Stimulated activated CD8-positive, alpha-beta memory T cell treated with anti-CD3 and anti-CD28 coated beads, Interleukin-2, amount 100 ng/mL, for 48 hours (primary cell): Measurements from ENCODE around the gene LTC4S.
"Not testable (repeated sequence)": the region's sequence is repeated elsewhere in the genome, so short reads cannot be mapped to it uniquely, and the experiment has no call there.

Source experiments
- DNase-seq, 2 donors: peaks; one replicate each; pipeline ENCODE4 v3.0.0-alpha.2; 2020; ENCODE audit warnings: low read depth in 2 of 2

The LTC4S gene

DNA sequence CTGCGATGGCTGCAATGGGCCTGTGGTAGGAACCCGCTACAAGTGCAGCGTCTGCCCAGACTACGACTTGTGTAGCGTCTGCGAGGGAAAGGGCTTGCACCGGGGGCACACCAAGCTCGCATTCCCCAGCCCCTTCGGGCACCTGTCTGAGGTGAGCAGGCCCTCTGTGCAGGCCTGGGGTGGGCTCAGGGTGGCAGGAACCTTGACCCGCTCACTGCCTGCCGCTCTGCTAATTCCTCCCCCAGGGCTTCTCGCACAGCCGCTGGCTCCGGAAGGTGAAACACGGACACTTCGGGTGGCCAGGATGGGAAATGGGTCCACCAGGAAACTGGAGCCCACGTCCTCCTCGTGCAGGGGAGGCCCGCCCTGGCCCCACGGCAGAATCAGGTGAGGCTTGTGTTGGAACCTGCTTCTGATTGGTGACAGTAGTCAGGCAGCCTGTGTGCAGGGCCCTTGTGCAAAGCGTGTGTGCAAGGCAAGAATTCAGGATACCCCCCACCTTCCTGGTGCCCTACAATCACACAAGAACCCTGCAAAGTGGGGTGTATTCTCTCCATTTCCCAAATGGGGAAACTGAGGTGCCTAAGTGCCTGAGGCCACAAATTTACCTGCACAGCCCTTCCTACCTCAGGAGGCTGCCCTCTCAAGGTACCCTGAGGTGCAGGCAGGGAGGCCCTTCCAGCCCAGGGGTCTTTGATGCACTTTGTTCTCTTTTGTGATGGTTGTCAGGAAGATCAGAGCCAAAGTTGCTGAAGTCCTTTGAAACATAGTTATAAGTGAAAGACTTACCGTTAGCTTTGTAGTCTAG lies 30.4 kb downstream of the LTC4S start:
- no peak for DNase-seq

DNA sequence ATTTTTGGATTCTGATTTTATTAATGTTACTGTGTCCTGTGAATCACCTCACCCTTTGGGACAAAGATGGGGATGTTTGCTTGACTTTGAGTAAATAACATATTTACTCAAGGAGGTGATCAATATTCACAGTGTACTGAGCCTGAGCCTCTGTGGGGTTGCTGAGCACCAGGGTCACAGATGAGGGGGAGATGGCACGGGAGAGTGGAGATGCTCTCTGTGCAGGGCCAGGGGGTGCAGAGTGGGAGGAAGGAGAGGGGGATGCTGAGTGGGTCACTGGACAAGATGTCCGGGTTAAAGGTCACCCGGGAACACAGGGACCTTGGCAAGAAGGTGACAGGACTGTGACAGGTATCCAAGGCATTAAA lies 30.9 kb downstream of the LTC4S start:
- no peak for DNase-seq

DNA sequence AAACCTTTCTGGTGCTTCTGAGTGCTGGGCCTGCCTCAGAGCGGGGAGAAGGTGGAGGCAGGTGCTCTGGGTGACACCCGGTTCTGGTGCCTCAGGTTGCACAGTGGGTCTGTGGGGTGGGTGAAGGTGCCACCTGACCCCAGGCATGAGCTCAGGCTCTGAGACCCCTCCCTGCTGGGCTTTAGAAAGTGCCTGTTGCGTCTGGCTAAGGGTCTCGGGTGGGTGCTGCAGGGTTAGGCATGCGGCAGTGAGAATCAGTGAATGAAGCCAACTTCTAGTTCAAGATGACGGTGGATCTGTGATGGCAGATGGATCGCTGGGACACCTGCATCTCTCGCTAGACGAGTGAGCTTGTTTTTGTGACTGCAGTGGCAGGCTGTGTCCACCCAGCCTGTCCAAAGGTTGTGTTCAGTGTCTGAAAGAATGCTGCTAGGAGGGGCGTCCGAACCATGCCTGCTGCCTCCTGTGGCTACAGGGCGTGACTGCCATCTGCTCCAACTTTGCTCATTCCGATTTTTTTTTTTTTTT lies 31.9 kb downstream of the LTC4S start:
- DNase-seq = no peak

DNA sequence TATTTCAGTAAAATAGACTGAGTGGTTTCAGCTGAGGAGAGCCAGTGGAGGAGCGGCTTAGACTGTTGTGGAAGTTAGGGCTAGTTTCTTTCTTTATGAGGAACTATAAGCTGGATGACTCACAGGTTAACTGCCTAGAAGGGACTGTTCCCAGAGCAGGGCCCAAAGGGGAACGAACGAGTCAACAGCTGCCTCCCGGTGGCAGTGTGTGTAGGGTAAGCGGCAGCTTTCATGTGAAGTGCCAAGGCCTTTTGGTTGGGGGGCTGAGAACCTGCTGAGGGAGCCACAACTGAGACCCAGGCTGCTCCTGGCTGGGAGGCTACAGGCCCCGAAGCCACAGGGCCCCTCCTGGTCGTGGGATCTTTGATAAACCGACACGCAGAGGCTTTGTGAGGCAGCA lies 33.9 kb downstream of the LTC4S start:
- DNase-seq = no peak

DNA sequence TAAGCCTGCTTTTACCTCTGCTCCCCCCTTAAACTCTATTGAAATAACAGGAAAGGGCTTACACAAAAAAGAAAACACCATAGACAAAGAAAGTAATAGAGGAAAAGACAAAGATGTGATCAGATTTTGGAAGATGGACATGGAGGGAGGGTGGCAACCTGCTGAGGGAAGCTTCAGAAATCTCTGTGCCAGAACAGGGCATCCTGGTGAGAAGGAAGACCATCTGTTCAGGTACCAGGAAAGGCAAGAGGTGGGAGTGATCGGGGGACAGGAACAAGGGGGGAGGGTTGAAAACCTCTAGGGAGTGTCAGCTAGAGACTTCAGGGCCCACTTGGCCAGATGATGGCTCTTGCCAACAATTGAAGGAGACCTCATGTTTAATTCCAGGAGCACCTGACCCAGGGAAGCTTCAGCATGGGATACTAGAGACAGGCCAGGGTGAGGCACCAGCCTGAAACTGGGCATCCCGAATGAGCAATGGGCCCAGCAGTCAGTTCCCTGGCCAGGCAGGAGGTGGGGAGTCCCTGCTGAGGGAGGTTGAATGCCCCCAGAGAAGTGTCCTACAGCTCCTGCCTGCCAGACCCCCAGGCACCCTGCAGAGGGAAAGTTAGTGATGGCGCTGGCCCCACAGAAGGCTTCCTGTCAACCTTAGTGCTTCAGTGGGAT lies 35.1 kb downstream of the LTC4S start:
- no peak for DNase-seq

DNA sequence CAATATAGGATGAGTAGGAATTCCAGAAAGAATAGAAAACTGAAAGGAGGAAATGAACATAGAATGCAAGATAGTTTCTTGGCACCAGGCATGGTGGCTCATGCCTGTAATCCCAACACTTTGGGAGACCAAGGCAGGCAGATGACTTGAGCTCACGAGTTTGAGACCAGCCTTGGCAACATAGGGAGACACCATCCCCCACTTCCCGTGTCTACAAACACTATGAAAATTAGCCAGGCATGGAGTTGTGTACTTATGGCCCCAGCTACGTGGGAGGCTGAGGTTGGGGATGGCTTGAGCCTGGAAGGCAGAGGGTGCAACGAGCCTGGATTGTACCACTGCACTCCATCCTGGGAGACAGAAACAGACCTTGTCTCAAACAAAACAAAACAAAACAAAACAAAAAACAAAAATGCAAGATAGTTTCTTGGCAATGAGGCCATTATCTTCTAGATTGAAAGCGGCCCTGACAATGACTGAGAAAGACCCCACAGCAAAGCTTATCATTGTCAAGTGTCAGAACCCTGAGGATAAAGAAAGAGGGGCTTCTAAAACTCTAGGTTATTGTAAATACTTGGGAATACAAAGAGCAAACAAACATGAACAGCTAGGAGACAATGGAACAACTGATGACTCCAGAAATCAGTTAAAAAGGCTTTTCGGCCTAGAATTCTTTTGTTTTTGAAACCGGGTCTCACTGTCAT lies 36.1 kb downstream of the LTC4S start:
- DNase-seq = no peak

DNA sequence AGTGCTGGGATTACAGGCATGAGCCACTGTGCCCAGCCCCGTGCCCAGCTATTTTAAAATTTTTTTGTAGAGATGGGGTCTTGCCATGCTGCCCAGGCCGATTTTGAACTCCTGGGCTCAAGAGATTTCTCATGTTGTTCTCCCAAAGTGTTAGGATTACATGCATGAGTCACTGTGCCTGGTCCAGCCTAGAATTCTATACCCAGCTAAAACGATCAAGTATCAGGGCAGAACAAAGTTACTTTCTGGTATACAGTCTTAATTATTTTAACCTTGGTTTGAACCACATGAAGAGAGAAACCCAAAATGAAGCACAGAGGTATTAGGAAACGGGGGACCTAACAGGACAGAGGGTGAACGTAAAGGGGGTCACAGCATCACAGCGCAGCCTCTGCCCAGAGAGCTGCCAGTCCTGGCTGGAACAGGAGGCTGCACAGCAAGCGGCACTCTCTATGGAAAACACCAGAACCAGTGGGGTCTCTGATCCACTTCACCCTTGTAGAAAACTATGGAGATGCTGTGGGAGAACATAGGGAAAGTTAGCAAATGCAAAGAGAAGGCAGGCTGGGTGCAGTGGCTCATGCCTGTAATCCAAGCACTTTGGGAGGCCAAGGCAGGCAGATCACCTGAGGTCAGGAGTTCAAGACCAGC lies 37.2 kb downstream of the LTC4S start:
- no peak for DNase-seq

DNA sequence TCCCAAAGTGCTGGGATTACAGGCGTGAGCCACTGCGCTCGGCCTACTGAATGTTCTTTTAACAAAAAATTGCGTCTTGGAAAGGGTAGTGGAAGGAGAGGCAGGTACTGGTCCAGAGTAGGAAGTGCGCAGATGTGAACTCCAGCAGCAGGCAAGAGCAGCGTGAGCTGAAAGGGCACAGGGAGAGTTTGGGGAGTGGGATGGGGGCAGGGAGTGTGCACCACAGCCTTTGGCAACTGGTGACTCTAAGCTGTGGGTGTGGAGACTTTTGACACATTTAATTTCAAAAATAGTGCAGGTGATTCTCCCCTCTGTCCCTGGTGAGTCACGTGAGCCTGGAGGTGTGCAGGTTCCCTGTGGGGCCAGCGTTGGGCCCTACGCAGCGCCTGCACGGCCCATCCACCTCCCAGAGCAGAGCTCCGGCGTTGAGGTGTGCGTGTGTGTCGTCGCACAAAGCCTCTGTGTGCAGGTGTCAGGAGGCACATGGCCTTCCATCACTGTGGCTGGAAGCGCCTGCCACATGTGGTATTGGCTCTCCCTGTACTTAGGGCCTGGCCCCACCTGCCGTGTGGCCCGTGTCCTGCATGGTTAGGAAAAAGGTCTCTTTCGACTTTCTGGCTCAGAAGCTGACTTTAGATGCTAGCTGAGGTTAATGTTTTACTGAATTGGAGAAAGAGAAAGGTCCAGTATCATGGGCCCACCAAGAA lies 38.4 kb downstream of the LTC4S start:
- no peak for DNase-seq

DNA sequence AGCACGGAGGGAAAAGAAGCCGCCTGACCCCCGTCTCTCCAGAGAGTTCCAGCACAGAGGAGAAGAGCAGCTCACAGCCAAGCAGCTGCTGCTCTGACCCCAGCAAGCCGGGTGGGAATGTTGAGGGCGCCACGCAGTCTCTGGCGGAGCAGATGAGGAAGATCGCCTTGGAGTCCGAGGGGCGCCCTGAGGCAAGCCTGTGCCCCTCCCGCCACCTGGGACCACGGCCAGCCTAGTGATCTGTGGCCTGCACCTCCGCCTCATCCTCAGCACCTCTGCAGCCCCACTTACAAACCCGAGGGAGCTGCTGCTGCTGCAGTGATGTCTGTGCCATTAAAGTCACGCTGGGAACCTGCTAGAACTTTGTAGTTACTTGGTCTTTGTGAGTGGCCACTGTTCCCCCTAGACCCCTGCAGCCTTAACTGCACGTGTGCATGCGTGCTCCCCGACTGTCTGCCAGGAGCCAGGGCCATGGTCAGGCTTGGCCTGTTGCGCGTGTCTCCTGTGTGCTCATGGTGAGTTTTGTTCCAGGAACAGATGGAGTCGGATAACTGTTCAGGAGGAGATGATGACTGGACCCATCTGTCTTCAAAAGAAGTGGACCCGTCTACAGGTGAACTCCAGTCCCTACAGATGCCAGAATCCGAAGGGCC lies 39.4 kb downstream of the LTC4S start:
- DNase-seq = no peak

DNA sequence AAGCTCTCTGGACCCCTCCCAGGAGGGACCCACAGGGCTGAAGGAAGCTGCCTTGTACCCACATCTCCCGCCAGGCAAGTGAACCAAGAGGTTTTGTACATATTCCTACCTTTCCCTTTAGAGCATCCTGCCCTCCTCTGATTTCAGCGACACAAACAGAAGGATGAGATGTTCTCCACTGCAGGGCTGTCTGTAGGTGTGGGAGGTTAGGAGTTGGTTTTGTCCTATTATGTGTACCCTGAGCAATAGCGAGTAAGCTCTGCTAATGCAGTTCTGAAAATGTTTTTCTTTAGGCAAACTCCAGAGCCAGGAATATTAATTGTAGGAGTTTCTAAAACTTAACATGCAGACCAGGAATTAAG lies 39.9 kb downstream of the LTC4S start:
- no peak for DNase-seq

DNA sequence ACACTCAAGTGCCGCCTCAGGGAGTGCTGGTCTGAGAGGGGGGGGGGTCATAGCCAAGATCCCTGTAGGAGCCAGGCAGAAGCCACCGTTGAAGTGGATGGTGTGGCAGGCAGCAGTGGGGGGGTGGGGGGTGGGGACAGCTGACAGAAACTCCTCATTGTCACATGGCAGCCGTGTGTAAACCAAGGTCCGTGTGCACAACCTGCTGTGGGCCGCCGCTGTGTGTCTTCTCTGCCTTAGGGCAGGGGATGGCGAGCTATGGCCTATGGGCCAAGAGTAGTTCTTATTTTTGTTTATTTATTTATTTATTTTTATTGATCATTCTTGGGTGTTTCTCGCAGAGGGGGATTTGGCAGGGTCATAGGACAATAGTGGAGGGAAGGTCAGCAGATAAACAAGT lies 40.3 kb downstream of the LTC4S start:
- no peak for DNase-seq

DNA sequence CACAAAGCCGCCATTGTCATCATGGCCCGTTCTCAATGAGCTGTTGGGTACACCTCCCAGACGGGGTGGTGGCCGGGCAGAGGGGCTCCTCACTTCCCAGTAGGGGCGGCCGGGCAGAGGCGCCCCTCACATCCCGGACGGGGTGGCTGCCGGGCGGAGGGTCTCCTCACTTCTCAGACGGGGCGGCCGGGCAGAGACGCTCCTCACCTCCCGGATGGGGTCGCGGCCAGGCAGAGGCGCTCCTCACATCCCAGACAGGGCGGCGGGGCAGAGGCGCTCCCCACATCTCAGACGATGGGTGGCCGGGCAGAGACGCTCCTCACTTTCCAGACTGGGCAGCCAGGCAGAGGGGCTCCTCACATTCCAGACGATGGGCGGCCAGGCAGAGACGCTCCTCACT lies 41.1 kb downstream of the LTC4S start:
- not testable (repeated sequence) for DNase-seq

DNA sequence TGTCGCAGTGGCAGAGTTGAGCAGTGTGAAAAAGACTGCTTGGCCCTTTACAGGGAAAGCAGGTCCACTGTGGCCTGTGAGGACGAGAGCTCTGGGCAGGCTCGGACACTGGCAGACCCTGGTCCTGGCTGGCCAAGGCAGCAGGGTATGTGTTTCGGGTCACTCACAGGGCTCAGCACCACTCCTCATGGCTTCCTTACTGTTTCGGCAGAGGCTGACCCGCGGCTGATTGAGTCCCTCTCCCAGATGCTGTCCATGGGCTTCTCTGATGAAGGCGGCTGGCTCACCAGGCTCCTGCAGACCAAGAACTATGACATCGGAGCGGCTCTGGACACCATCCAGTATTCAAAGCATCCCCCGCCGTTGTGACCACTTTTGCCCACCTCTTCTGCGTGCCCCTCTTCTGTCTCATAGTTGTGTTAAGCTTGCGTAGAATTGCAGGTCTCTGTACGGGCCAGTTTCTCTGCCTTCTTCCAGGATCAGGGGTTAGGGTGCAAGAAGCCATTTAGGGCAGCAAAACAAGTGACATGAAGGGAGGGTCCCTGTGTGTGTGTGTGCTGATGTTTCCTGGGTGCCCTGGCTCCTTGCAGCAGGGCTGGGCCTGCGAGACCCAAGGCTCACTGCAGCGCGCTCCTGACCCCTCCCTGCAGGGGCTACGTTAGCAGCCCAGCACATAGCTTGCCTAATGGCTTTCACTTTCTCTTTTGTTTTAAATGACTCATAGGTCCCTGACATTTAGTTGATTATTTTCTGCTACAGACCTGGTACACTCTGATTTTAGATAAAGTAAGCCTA lies 42.6 kb downstream of the LTC4S start:
- DNase-seq = no peak

DNA sequence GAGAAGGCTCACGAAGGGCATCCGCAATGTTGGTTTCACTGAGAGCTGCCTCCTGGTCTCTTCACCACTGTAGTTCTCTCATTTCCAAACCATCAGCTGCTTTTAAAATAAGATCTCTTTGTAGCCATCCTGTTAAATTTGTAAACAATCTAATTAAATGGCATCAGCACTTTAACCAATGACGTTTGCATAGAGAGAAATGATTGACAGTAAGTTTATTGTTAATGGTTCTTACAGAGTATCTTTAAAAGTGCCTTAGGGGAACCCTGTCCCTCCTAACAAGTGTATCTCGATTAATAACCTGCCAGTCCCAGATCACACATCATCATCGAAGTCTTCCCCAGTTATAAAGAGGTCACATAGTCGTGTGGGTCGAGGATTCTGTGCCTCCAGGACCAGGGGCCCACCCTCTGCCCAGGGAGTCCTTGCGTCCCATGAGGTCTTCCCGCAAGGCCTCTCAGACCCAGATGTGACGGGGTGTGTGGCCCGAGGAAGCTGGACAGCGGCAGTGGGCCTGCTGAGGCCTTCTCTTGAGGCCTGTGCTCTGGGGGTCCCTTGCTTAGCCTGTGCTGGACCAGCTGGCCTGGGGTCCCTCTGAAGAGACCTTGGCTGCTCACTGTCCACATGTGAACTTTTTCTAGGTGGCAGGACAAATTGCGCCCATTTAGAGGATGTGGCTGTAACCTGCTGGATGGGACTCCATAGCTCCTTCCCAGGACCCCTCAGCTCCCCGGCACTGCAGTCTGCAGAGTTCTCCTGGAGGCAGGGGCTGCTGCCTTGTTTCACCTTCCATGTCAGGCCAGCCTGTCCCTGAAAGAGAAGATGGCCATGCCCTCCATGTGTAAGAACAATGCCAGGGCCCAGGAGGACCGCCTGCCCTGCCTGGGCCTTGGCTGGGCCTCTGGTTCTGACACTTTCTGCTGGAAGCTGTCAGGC lies 43.6 kb downstream of the LTC4S start:
- DNase-seq = no peak

DNA sequence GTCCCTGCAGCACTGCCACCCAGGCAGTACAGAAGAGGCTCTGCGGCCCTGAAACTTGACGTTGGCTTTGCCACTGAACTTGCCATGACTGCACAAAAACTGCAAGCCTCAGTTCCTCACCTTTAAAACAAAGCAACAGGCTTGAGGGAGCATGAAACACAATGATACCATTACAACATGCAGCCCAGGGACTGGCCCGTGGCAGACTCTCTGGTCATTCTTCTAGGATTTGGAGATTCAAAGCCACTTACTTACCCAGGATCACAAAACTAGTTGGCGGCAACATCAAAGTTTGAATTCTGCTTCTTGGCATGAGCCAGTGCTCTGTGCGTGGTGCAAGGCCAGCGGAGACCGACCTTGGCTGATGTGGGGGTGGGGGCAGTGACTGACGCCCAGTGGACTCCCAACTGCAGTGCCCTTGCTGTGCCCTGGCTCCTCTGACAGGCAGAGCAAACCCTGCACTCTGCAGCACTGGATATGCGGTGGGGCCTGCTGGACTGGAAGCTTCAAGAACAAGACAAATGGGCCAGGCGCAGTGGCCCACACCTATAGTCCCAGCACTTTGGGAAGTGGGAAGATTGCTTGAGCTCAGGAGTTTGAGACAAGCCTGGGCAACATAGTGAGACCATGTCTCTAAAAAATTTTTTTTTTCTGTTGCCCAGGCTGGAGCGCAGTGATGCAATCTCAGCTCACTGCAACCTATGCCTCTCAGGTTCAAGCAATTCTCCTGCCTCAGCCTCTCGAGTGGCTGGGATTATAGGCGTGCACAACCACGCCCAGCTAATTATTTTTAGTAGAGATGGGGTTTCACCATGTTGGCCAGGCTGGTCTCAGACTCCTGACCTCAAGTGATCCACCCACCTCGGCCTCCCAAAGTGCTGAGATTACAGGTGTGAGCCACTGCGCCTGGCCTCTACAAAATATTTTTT lies 45.8 kb downstream of the LTC4S start:
- DNase-seq = no peak

DNA sequence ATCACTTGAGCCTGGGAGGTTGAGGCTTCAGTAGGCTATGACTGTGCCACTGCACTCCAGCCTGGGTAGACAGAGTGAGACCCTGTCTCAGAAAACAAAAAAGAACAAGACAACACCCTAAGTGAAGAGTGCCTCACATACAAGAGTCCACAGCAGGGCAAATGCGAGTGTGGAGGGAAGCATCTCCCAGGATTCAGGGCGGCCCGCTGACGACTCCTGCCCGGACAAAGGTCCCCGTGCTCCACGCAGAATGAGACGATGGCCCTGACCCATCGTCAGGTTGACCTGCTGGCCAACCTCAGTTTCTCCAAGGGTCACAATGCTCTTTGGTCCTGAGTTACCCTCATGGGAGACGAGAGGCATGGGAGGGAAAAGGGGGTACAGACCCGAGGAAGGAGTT lies 46.5 kb downstream of the LTC4S start:
- no peak for DNase-seq

DNA sequence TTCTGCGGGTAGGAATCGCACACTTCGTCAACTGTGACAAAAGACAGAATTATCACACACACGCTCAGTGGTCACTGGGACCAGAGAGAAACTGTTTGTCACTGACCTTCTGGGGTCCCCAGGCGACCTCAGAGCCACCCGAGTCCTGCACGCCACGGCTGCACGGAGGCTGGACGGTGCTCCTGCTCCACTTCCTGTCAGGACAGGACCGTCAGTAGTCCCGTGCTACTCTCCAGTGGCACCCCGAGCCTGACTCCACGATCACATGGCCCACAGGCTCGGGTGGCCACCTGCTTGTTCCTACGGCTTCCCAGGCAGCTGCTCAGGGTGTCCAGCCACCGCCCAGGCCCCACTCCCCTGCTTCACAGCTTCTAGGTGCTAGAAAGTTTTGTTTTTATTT lies 47.0 kb downstream of the LTC4S start:
- no peak for DNase-seq

DNA sequence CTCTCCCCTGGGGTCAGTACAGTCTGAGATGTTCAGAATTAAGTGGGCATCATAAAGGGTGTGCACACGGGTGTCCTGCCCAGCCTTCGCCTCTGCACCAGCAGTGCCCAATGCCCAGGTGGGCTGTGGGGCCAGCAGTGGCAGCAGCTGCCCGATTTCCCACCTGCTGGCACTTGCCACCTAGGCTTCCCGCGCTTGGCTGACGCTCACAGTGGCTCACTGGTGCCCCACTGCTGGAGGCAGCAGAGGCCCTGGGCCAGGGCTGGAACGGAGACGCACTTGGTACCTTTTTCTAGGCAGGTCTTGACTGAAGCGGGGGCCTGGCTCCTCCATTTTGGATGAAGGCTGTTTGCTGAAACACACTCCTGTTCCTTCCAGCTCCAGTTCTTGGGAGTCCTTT lies 47.8 kb downstream of the LTC4S start:
- no peak for DNase-seq
